ENCODE data around the gene TULP1.

TULP1 gene

GRCh38 chr6:35468980-35469750, 43.5 kb downstream of the TULP1 start:
- DNase-seq (ENCODE audit: low read depth in 1 of 2, low spot score in 1 of 2): no peak

- DNase-seq (ENCODE audit: low read depth in 1 of 2, low spot score in 1 of 2): peak; percentile 91 to 96
Observed at GRCh38 chr6:35468181-35468979, 44.3 kb downstream of the TULP1 start, which contains the start of gene RPL10A. Gene RPL10A, plus strand, starts transcription at chr6:35468401. Its CDS starts 34 bp downstream, at chr6:35468435.

- DNase-seq (ENCODE audit: low read depth in 1 of 2, low spot score in 1 of 2): no peak
Observed at GRCh38 chr6:35465646-35466045, 47.0 kb downstream of the TULP1 start.

- DNase-seq (ENCODE audit: low read depth in 1 of 2, low spot score in 1 of 2): no peak
Observed at GRCh38 chr6:35463292-35463691, 49.4 kb downstream of the TULP1 start.

- DNase-seq (ENCODE audit: low read depth in 1 of 2, low spot score in 1 of 2): no peak
Observed at GRCh38 chr6:35461270-35461669, 51.4 kb downstream of the TULP1 start.

GRCh38 chr6:35457907-35458306, 54.8 kb downstream of the TULP1 start:
- DNase-seq (ENCODE audit: low read depth in 1 of 2, low spot score in 1 of 2): no peak

- DNase-seq (ENCODE audit: low read depth in 1 of 2, low spot score in 1 of 2): no peak
Observed at GRCh38 chr6:35454391-35455110, 58.1 kb downstream of the TULP1 start.

GRCh38 chr6:35453236-35453635, 59.5 kb downstream of the TULP1 start:
- DNase-seq (ENCODE audit: low read depth in 1 of 2, low spot score in 1 of 2): no peak

- peak; percentile 70 to 88 for DNase-seq (ENCODE audit: low read depth in 1 of 2, low spot score in 1 of 2)
Observed at GRCh38 chr6:35452183-35453090, 60.3 kb downstream of the TULP1 start, which contains the start of gene FANCE. Gene FANCE, plus strand, starts transcription at chr6:35452338. Its CDS starts 208 bp downstream, at chr6:35452546.

- DNase-seq (ENCODE audit: low read depth in 1 of 2, low spot score in 1 of 2): no peak
Observed at GRCh38 chr6:35451354-35452182, 61.1 kb downstream of the TULP1 start.

GRCh38 chr6:35449287-35449881, 63.3 kb downstream of the TULP1 start:
- DNase-seq (ENCODE audit: low read depth in 1 of 2, low spot score in 1 of 2): peak in 1 of 2 donors; percentile 35

- no peak for DNase-seq (ENCODE audit: low read depth in 1 of 2, low spot score in 1 of 2)
Observed at GRCh38 chr6:35448191-35448590, 64.5 kb downstream of the TULP1 start.

Measured in activated CD4-positive, alpha-beta T cell treated with anti-CD3 and anti-CD28 coated beads, Interleukin-2, amount 50 U/mL, for 24 hours (primary cell).